GM13977 (cell line): Measurements from ENCODE around the gene ZBTB7C.

Source experiments
- DNase-seq: peaks from one replicate; pipeline ENCODE4 v3.0.0; 2012; ENCODE audit warnings: low spot score
- in situ Hi-C: fragments of 300-500 bp; cut with MboI; formaldehyde crosslinking; loops from one replicate; pipeline ENCODE4 v1.12.0; 2022; ENCODE audit warnings: low sequenced_read_pairs, low pct_unique_long_range_greater_than_20kb, mixed read lengths, inconsistent platforms; ENCODE audit not compliant: unreplicated experiment
- TF ChIP-seq, protein P1 (sequence below): IDR thresholded peaks from 2 replicates; pipeline ENCODE4 v1.5.1; 2012; ENCODE audit warnings: mild to moderate bottlenecking, control low read depth; ENCODE audit not compliant: insufficient read depth; ENCODE audit errors: extremely low read depth, missing control alignments

Gene ZBTB7C

DNA sequence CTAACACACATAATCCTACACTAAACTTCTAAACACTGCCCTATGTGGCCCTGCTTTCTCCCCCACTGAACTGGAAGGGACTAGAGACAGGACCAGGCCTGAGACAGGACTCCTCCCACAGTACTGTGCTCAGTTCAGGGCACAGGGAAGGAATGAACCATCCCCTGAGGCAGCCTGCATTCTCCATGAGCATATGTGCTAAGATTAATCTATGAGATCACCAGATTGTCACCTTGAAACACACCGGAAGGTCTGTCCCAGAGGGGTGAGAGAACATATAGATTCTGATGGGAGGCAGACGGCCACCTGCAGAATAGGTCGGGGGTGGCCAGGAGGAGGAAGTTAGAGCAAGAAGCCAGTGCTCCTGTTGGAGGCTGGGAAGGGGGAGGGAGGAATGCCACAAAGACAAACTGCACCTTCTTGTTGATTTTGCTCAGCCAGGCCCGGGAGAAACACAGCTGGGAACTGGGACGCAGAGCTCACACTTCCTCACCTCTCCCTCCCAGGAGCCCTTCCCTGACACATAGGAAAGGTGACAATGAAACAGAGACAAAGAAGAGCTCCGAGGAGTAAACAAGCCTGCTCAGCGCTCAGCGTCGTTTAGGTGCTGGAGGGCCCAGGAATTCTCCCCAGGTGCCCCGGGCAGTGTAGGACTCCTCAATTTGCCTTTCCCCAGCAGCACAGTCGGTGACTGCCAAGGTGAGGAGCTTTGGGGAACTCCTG lies 52.1 kb downstream of the ZBTB7C start:
- TF ChIP-seq, protein P1, sequence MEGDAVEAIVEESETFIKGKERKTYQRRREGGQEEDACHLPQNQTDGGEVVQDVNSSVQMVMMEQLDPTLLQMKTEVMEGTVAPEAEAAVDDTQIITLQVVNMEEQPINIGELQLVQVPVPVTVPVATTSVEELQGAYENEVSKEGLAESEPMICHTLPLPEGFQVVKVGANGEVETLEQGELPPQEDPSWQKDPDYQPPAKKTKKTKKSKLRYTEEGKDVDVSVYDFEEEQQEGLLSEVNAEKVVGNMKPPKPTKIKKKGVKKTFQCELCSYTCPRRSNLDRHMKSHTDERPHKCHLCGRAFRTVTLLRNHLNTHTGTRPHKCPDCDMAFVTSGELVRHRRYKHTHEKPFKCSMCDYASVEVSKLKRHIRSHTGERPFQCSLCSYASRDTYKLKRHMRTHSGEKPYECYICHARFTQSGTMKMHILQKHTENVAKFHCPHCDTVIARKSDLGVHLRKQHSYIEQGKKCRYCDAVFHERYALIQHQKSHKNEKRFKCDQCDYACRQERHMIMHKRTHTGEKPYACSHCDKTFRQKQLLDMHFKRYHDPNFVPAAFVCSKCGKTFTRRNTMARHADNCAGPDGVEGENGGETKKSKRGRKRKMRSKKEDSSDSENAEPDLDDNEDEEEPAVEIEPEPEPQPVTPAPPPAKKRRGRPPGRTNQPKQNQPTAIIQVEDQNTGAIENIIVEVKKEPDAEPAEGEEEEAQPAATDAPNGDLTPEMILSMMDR = no peak
- in situ Hi-C loops = no loop called here

DNA sequence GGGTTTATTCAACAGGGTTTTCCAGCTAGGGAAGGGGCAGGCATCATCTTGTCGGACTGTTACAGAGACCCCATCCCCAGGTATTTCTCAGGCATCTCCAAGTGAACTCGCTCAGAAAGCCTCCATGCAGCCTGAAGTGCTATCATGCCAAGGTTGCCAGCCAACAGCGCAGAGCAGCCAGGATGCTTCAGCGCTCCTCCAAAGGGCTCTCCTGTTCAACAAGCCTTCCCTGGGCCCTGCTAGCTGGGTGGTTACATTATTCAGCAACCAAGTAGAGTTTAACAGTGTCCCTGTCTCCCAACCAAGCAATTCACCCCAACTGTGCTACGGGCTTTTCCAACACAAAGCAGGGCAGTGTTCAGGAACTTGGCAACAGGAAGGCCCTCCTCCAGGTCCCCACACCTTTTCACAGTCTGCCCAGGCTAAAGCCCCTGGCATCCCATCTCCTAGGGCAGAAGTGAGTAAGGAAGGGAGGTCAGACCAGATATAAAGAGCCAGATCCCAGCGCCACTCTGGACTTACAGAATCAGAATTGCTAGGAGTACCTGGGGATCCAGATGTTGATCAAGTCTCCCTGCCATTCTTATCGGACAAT lies 52.9 kb downstream of the ZBTB7C start:
- in situ Hi-C loops = no loop called here
- DNase-seq = no peak
- TF ChIP-seq, protein P1 = no peak

More for the DNA sequence above, 52.1 kb downstream of the ZBTB7C start:
- DNase-seq = no peak

DNA sequence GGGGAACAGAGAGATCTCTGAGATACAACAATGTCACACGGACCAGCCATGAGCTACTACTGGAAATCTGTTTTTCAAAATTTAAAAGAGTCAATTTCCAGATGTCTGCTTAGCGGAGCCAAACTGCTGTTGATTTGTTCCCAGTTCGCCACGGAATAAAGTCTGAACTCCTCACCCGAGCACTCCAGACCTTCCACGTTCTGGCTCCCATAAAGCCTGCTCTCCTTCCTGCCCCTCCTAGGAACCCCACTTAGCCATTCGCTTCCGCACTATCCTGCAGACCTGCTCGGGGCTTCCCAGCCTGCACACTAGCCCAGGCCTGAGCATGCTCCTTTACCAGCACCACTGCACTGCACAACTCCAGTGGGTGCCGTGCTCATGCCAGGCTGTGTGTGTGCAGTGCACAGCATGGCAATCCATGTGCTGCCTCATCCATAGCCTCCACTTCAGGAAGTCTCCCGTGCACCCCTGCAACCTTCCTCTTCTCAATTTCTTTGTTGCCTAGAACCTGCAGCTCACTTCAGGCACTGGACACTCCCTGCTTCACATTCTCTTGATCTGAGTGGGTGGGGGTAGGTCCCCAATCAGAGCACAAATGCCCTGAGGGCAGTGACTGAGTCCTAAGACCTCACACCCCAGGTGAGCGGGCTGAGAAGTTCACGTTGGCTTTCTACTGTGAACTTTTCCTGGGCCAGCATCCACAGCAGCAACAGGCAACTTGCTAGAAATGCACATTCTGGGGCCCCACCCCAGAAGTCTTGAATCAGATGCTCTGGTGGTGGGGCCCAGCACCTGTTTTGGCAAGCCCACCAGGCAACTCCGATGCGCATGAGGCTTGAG lies 53.7 kb downstream of the ZBTB7C start:
- DNase-seq = no peak
- TF ChIP-seq, protein P1 = no peak
- in situ Hi-C loops = no loop called here

DNA sequence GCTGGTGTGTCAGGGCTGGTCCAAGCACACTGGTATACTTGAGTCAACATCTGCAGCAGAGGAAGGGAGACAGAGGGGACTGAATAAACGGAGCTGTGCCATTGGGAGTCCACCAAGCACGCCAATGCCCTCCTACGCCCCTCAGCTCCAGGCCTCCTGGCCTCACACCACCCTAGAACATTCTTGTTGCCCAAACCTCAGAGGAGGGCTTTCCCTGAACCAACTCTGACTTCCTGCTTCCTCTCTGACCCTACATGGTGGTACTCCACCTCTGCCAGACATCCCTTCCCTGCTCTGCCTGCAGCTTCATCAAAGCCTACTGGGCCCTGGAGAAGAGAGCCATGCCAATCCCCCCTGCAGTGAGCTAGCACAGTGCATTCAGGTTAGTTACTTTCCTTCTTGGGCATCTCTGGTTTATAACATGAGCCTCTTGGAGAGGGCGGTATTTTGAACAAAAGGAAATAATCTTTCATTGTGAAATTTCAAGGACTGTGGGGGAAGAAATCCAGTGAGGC lies 54.4 kb downstream of the ZBTB7C start:
- in situ Hi-C loops = no loop called here
- TF ChIP-seq, protein P1 = no peak

DNA sequence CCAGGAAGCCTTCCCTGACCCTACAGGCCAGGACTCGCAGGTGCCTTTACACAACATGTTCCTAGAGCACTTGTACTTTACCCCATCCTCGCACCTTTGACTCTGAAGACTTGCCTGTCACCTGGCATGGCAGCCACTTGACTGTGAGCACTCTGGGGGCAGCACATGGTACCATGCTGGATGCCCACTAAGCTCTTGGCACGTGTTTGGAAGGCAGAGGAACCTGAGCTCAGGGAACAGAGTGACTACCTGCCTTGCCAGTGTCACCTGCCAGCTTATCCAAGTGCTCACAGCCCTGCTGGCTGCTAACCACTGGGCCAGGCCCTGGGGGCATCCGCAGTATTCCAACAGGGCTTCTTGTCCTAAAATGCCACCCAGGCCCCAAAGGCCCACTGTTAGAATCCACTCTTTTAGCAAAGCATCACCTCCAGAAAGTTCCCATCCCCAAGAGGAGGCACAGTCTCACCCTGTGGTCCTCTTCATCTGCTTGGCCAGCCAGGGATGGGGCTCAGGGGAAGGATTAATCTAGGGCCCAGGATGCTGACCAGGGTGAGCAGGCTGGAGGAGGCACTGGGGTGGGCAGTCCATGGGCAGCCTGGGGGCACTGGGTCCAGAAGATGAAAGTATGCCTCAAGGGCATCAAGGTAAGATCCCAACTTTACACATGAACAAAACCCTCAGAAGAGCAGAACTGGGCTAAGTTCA lies 57.0 kb downstream of the ZBTB7C start:
- TF ChIP-seq, protein P1 = no peak

More for the DNA sequence above, 54.4 kb downstream of the ZBTB7C start:
- DNase-seq = no peak

More for the DNA sequence above, 57.0 kb downstream of the ZBTB7C start:
- in situ Hi-C loops = no loop called here
- DNase-seq = no peak
